Sigmoid colon (tissue), 3 donors: ENCODE measurements around the gene CCKAR.

Experiments
- CTCF ChIP-seq, 4 experiments: fragments of 450-650 bp in 3 of 4; fragments of 200-600 bp in 1 of 4; IDR thresholded peaks; one replicate each; pipeline ENCODE4 v1.5.1; 2016 to 2019; ENCODE audit warnings: antibody characterized with exemption in 4 of 4, mild to moderate bottlenecking in 3 of 4, moderate library complexity in 2 of 4
- POLR2A ChIP-seq, 2 donors: fragments of 450-650 bp; IDR thresholded peaks; one replicate each; pipeline ENCODE4 v1.6.1; 2016; ENCODE audit warnings: antibody characterized with exemption in 2 of 2, mild to moderate bottlenecking in 2 of 2, moderate library complexity in 2 of 2

DNA sequence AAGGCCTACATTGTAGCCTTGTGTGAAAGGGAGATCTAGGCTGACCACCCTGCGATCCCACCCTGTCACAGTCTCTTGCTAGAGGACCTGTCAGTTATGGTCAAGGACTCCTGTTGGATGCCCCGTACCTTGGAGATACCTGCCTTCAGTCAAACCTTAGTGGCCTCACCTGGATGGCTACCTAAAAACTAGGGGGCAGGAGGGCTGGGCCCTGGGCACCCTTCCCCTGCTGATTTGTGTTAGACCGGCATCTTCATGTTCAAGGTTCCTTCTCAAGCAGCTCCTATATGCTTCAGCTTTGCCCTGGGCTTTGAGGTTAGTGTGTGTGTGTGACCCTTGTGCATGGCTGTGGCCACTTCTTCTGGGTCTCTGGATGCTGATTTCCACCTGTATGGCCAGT lies 35.3 kb downstream of the CCKAR start:
- TF ChIP-seq POLR2A (IDR thresholded peaks at IDR 0.05) (no peak), CTCF (IDR thresholded peaks at IDR 0.05) (no peak)
